Activated naive CD8-positive, alpha-beta T cell treated with anti-CD3 and anti-CD28 coated beads, Interleukin-2, amount 10 ng/mL, durations not matched to agents 7 days and 5 days (primary cell): ENCODE measurements around the gene RTF2. TPM values are rescaled to one million over a fixed set of nuclear protein-coding genes. Genes with fewer than 3 reads are reported as not detected.
A peak's percentile ranks its signal among the peaks of the same experiment; 100 is the strongest.
"Not testable (repeated sequence)": the region's sequence is repeated elsewhere in the genome, so short reads cannot be mapped to it uniquely, and the experiment has no call there.

ENCODE experiments used
- ATAC-seq: fragments of 150-1000 bp; cut with Tn5 transposase; one replicate; pipeline ENCODE4 v1.10.0; 2021; ENCODE audit warnings: low read depth, moderate library complexity
- POLR2A ChIA-PET: fragments of 350-600 bp; sonication (Branson Sonifier 250); formaldehyde crosslinking; loops from one replicate; lab custom pipeline; 2021; ENCODE audit warnings: antibody characterized with exemption; lab: Charles Lee
- DNase-seq: peaks from one replicate; pipeline ENCODE4 v3.0.0; 2021
- H3K27ac Mint-ChIP-seq: one replicate; pipeline ENCODE4 v1.8.0; 2022; ENCODE audit warnings: mild to moderate bottlenecking, mixed read lengths
- H3K27me3 Mint-ChIP-seq: one replicate; pipeline ENCODE4 v1.8.0; 2022; ENCODE audit warnings: mild to moderate bottlenecking, moderate library complexity, mixed read lengths
- H3K36me3 Mint-ChIP-seq: one replicate; pipeline ENCODE4 v1.8.0; 2021; ENCODE audit warnings: mild to moderate bottlenecking, mixed read lengths
- H3K4me1 Mint-ChIP-seq: one replicate; pipeline ENCODE4 v1.8.0; 2021; ENCODE audit warnings: mixed read lengths
- H3K4me3 Mint-ChIP-seq: one replicate; pipeline ENCODE4 v1.8.0; 2022; ENCODE audit warnings: mild to moderate bottlenecking, moderate library complexity, mixed read lengths
- H3K9me3 Mint-ChIP-seq: one replicate; pipeline ENCODE4 v1.8.0; 2021; ENCODE audit warnings: mixed read lengths
- total RNA-seq, 2 experiments: library from RNA; stranded (reverse); gene quantifications; one replicate each; pipeline ENCODE4 v1.2.3, GENCODE V29; 2021

RTF2 gene
- total RNA-seq, 2 experiments from 2014 or later = 99.8 to 101 TPM

DNA sequence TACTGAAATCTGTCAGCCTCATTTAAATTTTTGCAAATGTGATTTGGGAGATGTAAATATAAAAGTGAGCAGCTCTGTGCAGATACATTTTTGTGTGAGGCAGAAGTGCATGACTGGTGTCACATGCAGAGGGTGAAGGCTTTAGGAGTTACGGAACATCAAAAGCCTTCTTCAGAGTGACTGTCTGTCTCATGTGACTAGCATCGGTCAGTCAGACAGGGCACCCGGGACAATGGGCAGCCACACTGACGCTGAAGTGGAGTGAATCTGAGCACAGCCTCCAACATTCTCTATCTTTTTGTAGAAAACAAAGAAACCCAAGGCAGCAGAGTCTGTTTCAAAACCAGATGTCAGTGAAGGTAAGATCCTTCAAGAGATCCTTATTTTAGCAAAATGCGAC, 48.2 kb downstream of the RTF2 start:
- Mint-ChIP-seq H3K4me3 (no peak overlapping the region), H3K4me1 (no peaks in the 10 kb centered on the region), H3K9me3 (peaks cover 9% of the 10 kb centered on the region), H3K27ac (no peak overlapping the region), H3K27me3 (no peaks in the 10 kb centered on the region), H3K36me3 (peaks cover 46% of the 10 kb centered on the region)
- POLR2A ChIA-PET = no interaction called here
- ATAC-seq = no peak
- DNase-seq = no peak

DNA sequence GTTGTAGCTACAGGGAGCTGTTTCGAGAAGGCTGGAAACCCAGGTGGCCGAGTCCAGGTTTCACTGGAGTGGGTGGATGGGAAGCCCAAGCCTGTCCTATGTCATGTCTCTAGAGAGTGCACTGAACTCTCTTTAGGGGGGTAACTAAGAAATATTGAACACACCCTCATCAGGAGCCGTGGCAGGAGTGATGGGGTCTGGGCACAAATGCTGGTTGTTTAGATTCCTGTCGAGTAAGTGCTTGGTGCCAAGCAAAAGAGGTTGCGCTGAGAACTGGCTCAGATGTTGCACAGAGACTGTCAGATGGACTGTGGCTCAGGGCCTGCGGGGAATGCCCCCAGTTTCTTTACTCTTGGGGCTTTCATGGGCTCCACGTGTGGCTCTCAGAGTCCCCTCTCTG, 48.8 kb downstream of the RTF2 start:
- DNase-seq (no peak), ATAC-seq (no peak)
- Mint-ChIP-seq H3K4me3 (no peak overlapping the region), H3K27ac (no peak overlapping the region), H3K9me3 (peaks cover 9% of the 10 kb centered on the region), H3K27me3 (no peaks in the 10 kb centered on the region), H3K4me1 (no peaks in the 10 kb centered on the region), H3K36me3 (peaks cover 51% of the 10 kb centered on the region)
- POLR2A ChIA-PET = no interaction called here

DNA sequence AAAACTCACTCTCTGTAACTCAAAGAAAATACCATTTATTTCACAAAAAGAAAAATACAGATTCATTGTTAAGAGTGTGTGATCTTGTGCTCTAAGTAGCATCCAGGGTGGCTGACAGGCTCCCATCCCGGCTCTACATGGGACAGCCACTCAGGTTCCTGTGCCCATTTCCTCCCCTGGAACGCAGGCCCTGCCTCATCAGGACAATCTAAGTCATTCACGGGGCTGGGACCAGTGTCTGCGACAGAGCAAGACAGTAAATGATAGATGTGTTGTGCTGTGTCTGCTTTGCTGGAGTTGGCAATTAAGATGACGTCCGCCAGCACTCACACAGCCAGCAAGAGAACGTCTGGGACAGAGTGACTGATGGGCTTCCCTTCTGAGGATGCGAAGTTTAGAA, 49.2 kb downstream of the RTF2 start:
- H3K27me3 Mint-ChIP-seq = no peaks in the 10 kb centered on the region
- H3K9me3 Mint-ChIP-seq = peaks cover 9% of the 10 kb centered on the region
- no peak overlapping the region for H3K4me3 Mint-ChIP-seq
- POLR2A ChIA-PET = no interaction called here
- DNase-seq = no peak
- H3K4me1 Mint-ChIP-seq = no peaks in the 10 kb centered on the region
- no peak overlapping the region for H3K27ac Mint-ChIP-seq
- ATAC-seq = no peak
- H3K36me3 Mint-ChIP-seq = peaks cover 51% of the 10 kb centered on the region

- peaks cover 9% of the 10 kb centered on the region for H3K9me3 Mint-ChIP-seq
- no peak overlapping the region for H3K4me3 Mint-ChIP-seq
- no peaks in the 10 kb centered on the region for H3K27me3 Mint-ChIP-seq
- H3K36me3 Mint-ChIP-seq = peaks cover 51% of the 10 kb centered on the region
- ATAC-seq (no peak), DNase-seq (no peak)
- POLR2A ChIA-PET = no interaction called here
- H3K27ac Mint-ChIP-seq = no peak overlapping the region
- peaks cover under 1% of the 10 kb centered on the region for H3K4me1 Mint-ChIP-seq
These were observed 49.7 kb downstream of the RTF2 start for GRCh38 chr20:56518126-56518525.

DNA sequence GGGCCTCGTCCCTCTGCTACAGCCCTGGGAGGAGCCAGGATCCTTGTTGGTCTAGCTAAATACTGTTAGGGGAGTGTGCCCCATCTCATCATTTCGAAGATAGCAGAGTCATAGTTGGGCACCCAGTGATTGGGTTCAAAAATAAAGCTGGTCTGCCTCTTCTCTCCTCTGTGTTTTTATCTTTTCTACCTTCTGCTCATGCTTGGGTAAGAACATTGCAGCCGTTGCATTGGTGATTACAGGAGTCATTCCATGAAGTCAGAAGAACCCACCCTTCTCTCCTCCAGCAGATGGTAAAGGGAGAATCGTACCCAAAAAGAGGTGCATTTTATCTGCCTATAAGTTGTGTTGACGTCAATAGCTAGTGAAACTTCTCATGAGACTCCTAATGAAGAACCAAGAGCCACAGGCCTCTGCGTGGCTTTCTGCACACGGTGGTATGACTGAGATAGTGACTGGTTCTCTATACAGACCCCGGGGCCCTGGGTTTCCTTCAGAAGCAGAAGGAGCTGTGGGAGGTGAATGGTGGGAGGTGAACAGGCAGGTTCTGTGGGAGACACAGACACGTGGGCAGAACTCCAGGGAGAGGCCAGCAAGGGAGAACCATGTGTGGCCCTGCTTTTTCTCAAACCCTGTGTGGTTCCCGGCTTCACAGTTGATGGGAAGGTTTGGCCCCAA, 50.4 kb downstream of the RTF2 start:
- Mint-ChIP-seq H3K27ac (no peak overlapping the region), H3K4me3 (no peak overlapping the region), H3K27me3 (no peaks in the 10 kb centered on the region), H3K36me3 (peaks cover 51% of the 10 kb centered on the region), H3K9me3 (peaks cover 9% of the 10 kb centered on the region), H3K4me1 (peaks cover 4% of the 10 kb centered on the region)
- ATAC-seq = no peak
- DNase-seq = no peak
- POLR2A ChIA-PET = no interaction called here

DNA sequence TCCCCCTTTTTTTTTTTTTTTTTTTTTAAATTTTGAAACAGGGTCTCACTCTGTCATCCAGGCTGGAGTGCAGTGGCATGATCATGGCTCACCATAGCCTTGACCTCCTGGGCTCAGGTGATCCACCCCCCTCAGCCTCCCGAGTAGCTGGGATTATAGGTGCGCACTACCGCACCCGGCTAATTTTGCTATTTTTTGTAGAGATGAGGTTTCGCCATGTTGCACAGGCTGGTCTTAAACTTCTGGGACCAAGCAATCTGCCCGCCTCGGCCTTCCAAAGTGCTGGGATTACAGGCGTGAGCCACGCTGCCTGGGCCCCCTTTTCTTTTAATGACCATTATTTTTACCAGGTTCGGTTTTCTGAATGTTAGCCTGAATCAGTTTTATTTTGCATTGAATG, 51.1 kb downstream of the RTF2 start:
- ATAC-seq = no peak

DNA sequence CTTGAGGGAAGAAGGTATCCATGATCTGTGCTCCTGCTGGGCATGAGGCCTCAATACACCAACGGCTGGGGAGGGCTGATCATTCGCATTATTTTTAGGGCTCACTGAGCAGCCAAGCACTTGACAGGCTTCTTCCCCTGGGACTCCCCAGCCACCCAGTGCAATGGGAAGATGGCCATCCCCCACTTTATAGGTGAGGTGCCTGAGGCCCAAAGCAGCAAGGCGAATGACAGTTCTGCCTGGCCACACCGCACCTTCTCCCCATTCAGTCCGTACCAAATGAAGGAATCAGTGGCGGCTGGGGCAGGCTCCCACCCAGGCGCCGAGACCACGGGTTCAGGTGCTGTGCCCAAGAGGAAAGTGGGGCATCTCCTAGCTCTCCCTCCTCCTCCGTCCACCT, 51.8 kb downstream of the RTF2 start:
- H3K36me3 Mint-ChIP-seq = peaks cover 51% of the 10 kb centered on the region
- H3K27me3 Mint-ChIP-seq = no peaks in the 10 kb centered on the region
- no peak overlapping the region for H3K4me3 Mint-ChIP-seq
- POLR2A ChIA-PET = no interaction called here
- no peak overlapping the region for H3K27ac Mint-ChIP-seq
- ATAC-seq (no peak), DNase-seq (no peak)
- H3K4me1 Mint-ChIP-seq = peaks cover 4% of the 10 kb centered on the region
- H3K9me3 Mint-ChIP-seq = peaks cover 9% of the 10 kb centered on the region

More for the DNA sequence above, 51.1 kb downstream of the RTF2 start:
- Mint-ChIP-seq H3K27ac (no peak overlapping the region), H3K27me3 (no peaks in the 10 kb centered on the region), H3K4me1 (peaks cover 4% of the 10 kb centered on the region), H3K9me3 (peaks cover 9% of the 10 kb centered on the region), H3K36me3 (peaks cover 51% of the 10 kb centered on the region), H3K4me3 (no peak overlapping the region)
- DNase-seq = no peak
- POLR2A ChIA-PET = no interaction called here

DNA sequence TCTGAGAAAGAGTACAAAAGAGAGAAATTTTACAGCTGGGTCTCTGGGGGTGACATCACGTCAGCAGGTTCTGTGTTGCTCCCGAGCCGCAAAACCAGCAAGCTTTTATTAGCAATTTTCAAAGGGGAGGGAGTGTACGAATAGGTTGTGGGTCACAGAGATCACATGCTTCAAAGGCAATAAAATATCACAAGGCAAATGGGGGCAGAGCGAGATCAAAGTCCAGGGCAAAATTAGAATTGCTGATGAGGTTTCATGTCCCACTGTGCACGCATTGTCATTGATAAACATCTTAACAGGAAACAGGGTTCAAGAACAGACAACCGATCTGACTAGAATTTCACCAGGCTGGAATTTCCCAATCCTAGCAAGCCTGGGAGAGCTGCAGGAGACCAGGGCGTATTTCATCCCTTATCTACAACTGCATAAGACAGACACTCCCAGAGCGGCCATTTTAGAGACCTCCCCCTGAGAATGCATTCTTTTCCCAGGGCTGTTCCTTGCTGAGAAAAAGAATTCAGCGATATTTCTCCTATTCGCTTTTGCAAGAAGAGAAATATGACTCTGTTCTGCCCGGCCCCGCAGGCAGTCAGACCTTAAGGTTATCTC, 52.4 kb downstream of the RTF2 start:
- ATAC-seq, H3K4me1 Mint-ChIP-seq, H3K4me3 Mint-ChIP-seq, H3K27me3 Mint-ChIP-seq, DNase-seq, POLR2A ChIA-PET, H3K9me3 Mint-ChIP-seq, H3K27ac Mint-ChIP-seq: not testable (repeated sequence)
- H3K36me3 Mint-ChIP-seq = peaks cover 51% of the 10 kb centered on the region

GRCh38 chr20:56522311-56522710, 53.9 kb downstream of the RTF2 start:
- H3K27me3 Mint-ChIP-seq = no peaks in the 10 kb centered on the region
- ATAC-seq (no peak), DNase-seq (no peak)
- H3K36me3 Mint-ChIP-seq = peaks cover 43% of the 10 kb centered on the region
- no peak overlapping the region for H3K27ac Mint-ChIP-seq
- no peak overlapping the region for H3K4me3 Mint-ChIP-seq
- peaks cover 4% of the 10 kb centered on the region for H3K4me1 Mint-ChIP-seq
- POLR2A ChIA-PET = no interaction called here
- H3K9me3 Mint-ChIP-seq = peaks cover 9% of the 10 kb centered on the region

- DNase-seq, H3K4me1 Mint-ChIP-seq, H3K27me3 Mint-ChIP-seq, H3K4me3 Mint-ChIP-seq, POLR2A ChIA-PET, ATAC-seq, H3K9me3 Mint-ChIP-seq: not testable (repeated sequence)
- H3K36me3 Mint-ChIP-seq = peaks cover 24% of the 10 kb centered on the region
- peak within 1 kb of the TSS; percentile 27 for H3K27ac Mint-ChIP-seq
These were observed 56.0 kb downstream of the RTF2 start, which contains the start of gene FAM209A for GRCh38 chr20:56524444-56524843. TSS of gene FAM209A (plus strand) at chr20:56524744. CDS start at chr20:56524809, 65 bp downstream.

- Mint-ChIP-seq H3K27ac (no peak overlapping the region), H3K4me3 (no peak overlapping the region), H3K4me1 (peaks cover 4% of the 10 kb centered on the region), H3K27me3 (no peaks in the 10 kb centered on the region), H3K9me3 (no peaks in the 10 kb centered on the region), H3K36me3 (no peaks in the 10 kb centered on the region)
- POLR2A ChIA-PET = interaction anchor here (0.5 kb wide), 1 partner anchor 12 kb away, joined by 3 read pairs; no protein-coding TSS in a partner anchor
- ATAC-seq (no peak), DNase-seq (no peak)
These were observed 59.1 kb downstream of the RTF2 start for GRCh38 chr20:56527521-56527920.

- H3K36me3 Mint-ChIP-seq, DNase-seq, H3K4me1 Mint-ChIP-seq, H3K27ac Mint-ChIP-seq, ATAC-seq, POLR2A ChIA-PET, H3K9me3 Mint-ChIP-seq, H3K27me3 Mint-ChIP-seq, H3K4me3 Mint-ChIP-seq: not testable (repeated sequence)
These were observed 64.5 kb downstream of the RTF2 start, which contains the start of gene FAM209B for GRCh38 chr20:56532946-56533345. TSS of gene FAM209B (plus strand) at chr20:56533246. CDS start at chr20:56533342, 96 bp downstream.

DNA sequence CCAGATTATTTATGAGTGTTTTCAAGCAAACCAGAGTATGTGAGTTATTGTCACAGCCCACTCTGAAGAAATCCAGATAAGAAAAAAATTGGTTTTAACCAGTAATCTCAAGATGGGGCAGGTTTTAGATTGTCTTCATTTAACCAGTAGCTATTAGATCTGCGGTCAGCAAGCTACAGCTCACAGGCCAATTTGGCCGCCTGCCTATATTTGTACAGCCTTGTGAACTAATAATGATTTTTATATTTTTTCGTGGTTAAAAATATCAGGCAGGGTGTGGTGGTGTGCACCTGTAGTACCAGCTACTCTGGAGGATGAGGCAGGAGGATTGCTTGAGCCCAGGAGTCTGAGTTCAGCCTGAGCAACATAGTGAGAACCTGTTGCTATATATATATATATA, 69.6 kb downstream of the RTF2 start:
- no peak overlapping the region for H3K4me3 Mint-ChIP-seq
- no peak overlapping the region for H3K27ac Mint-ChIP-seq
- H3K36me3 Mint-ChIP-seq = no peaks in the 10 kb centered on the region
- H3K27me3 Mint-ChIP-seq = no peaks in the 10 kb centered on the region
- no peak for ATAC-seq
- no peaks in the 10 kb centered on the region for H3K9me3 Mint-ChIP-seq
- no peak for DNase-seq
- POLR2A ChIA-PET = no interaction called here
- H3K4me1 Mint-ChIP-seq = no peaks in the 10 kb centered on the region

- H3K36me3 Mint-ChIP-seq = no peaks in the 10 kb centered on the region
- no peak overlapping the region for H3K27ac Mint-ChIP-seq
- H3K4me3 Mint-ChIP-seq = no peak overlapping the region
- H3K27me3 Mint-ChIP-seq = no peaks in the 10 kb centered on the region
- no peaks in the 10 kb centered on the region for H3K4me1 Mint-ChIP-seq
- H3K9me3 Mint-ChIP-seq = no peaks in the 10 kb centered on the region
- DNase-seq (no peak), ATAC-seq (no peak)
- POLR2A ChIA-PET = no interaction called here
These were observed 72.0 kb downstream of the RTF2 start for GRCh38 chr20:56540415-56540814.
